CD4-positive, alpha-beta T cell treated with Interferon gamma for 1 hour (primary cell): Measurements from ENCODE around the gene TECRL.

ENCODE experiments used
- DNase-seq: peaks from one replicate; pipeline ENCODE4 v3.0.0-alpha.2; 2020

TECRL gene

GRCh38 chr4:64326507-64326906 is 82.7 kb downstream of the TECRL start:
- DNase-seq: no peak

- DNase-seq: no peak
Measured at GRCh38 chr4:64306255-64306565, 103.0 kb downstream of the TECRL start.

GRCh38 chr4:64305565-64306254 is 103.5 kb downstream of the TECRL start:
- DNase-seq: no peak

- no peak for DNase-seq
Measured at GRCh38 chr4:64272432-64272831, 136.8 kb downstream of the TECRL start.

GRCh38 chr4:64271601-64272081 is 137.6 kb downstream of the TECRL start:
- DNase-seq: no peak

GRCh38 chr4:64266669-64267068 is 142.6 kb downstream of the TECRL start:
- no peak for DNase-seq

GRCh38 chr4:64266263-64266662 is 143.0 kb downstream of the TECRL start:
- DNase-seq: no peak

- DNase-seq: no peak
Measured at GRCh38 chr4:64251781-64252180, 157.5 kb downstream of the TECRL start.

- DNase-seq: no peak
Measured at GRCh38 chr4:64250488-64250887, 158.8 kb downstream of the TECRL start.

- DNase-seq: no peak
Measured at GRCh38 chr4:64250061-64250460, 159.2 kb downstream of the TECRL start.

GRCh38 chr4:64248186-64248585 is 161.1 kb downstream of the TECRL start:
- DNase-seq: no peak

GRCh38 chr4:64230709-64231310 is 178.4 kb downstream of the TECRL start:
- no peak for DNase-seq
